Naive thymus-derived CD8-positive, alpha-beta T cell (primary cell): ENCODE data around the gene GPR158. TPM values are rescaled to one million over a fixed set of nuclear protein-coding genes. Genes with fewer than 3 reads are reported as not detected.

ENCODE experiments used
- ATAC-seq, 2 donors: fragments of 150-1000 bp; cut with Tn5 transposase in 1 of 2; sonication (Bioruptor Pico), chemical (Tn5 transposase) in 1 of 2; 1 replicate in 1 of 2; 2 replicates in 1 of 2; pipeline ENCODE4 v1.10.0; 2021; ENCODE audit warnings: mild to moderate bottlenecking in 2 of 2, moderate library complexity in 2 of 2
- POLR2A ChIA-PET: fragments of 350-600 bp; sonication (Branson Sonifier 250); formaldehyde crosslinking; loops from one replicate; lab custom pipeline; 2021; ENCODE audit warnings: antibody characterized with exemption; lab: Charles Lee
- DNase-seq, 10 donors: peaks; one replicate each; pipeline versions ENCODE4 v3.0.0 to v3.0.0-alpha.2; 2020 to 2022
- H3K27ac Mint-ChIP-seq, 10 donors: one replicate each; pipeline ENCODE4 v1.8.0; 2020 to 2022; ENCODE audit warnings: mild to moderate bottlenecking in 10 of 10, mixed read lengths in 10 of 10, moderate library complexity in 4 of 10, inconsistent platforms in 1 of 10
- H3K27me3 Mint-ChIP-seq, 5 donors: one replicate each; pipeline ENCODE4 v1.8.0; 2021 to 2022; ENCODE audit warnings: mixed read lengths in 5 of 5
- H3K36me3 Mint-ChIP-seq, 3 donors: one replicate each; pipeline ENCODE4 v1.8.0; 2020 to 2022; ENCODE audit warnings: mixed read lengths in 3 of 3, mild to moderate bottlenecking in 2 of 3, inconsistent platforms in 1 of 3
- H3K4me1 Mint-ChIP-seq, 4 donors: one replicate each; pipeline ENCODE4 v1.8.0; 2021 to 2022; ENCODE audit warnings: mixed read lengths in 4 of 4
- H3K4me3 Mint-ChIP-seq, 10 donors: one replicate each; pipeline ENCODE4 v1.8.0; 2020 to 2022; ENCODE audit warnings: mild to moderate bottlenecking in 10 of 10, mixed read lengths in 10 of 10, moderate library complexity in 6 of 10, inconsistent platforms in 1 of 10
- H3K9me3 Mint-ChIP-seq, 9 donors: one replicate each; pipeline ENCODE4 v1.8.0; 2020 to 2022; ENCODE audit warnings: mixed read lengths in 9 of 9, mild to moderate bottlenecking in 3 of 9, inconsistent platforms in 1 of 9, moderate library complexity in 1 of 9
- polyA plus RNA-seq, 3 donors: library from polyadenylated mRNA; unstranded; fragments of 300-500 nt; fragmentation: Illumina TruSeq; gene quantifications; one replicate each; pipeline ENCODE4 v1.2.3, GENCODE V29; 2021
- total RNA-seq, 8 experiments: library from RNA in 2 of 8; stranded (reverse) in 2 of 8; gene quantifications; one replicate each; pipeline ENCODE4 v1.2.3 and lab custom pipeline; 2021 to 2026

GPR158 gene
- total and polyA plus RNA-seq, 5 experiments from 2014 or later, result not detected

- ATAC-seq, result no peak
- no peaks in the 10 kb centered on the region for H3K36me3 Mint-ChIP-seq
- no peak for DNase-seq
- POLR2A ChIA-PET, result no interaction called here
- H3K27ac Mint-ChIP-seq, result no peak overlapping the region
- peaks cover 0 to 16% (median 3%) of the 10 kb centered on the region in 9 donors for H3K9me3 Mint-ChIP-seq
- H3K27me3 Mint-ChIP-seq, result no peaks in the 10 kb centered on the region
- H3K4me3 Mint-ChIP-seq, result no peak overlapping the region
- H3K4me1 Mint-ChIP-seq, result no peaks in the 10 kb centered on the region
Observed at GRCh38 chr10:25504838-25505237, 330.0 kb downstream of the GPR158 start.

GRCh38 chr10:25505466-25505865, 330.7 kb downstream of the GPR158 start:
- ATAC-seq (no peak), DNase-seq (no peak)
- no peaks in the 10 kb centered on the region for H3K36me3 Mint-ChIP-seq
- POLR2A ChIA-PET, result no interaction called here
- H3K27me3 Mint-ChIP-seq, result no peaks in the 10 kb centered on the region
- H3K9me3 Mint-ChIP-seq, result peaks cover 0 to 16% (median 4%) of the 10 kb centered on the region in 9 donors
- no peak overlapping the region for H3K4me3 Mint-ChIP-seq
- H3K4me1 Mint-ChIP-seq, result no peaks in the 10 kb centered on the region
- no peak overlapping the region for H3K27ac Mint-ChIP-seq

GRCh38 chr10:25506821-25507335, 332.1 kb downstream of the GPR158 start:
- Mint-ChIP-seq H3K27ac (no peak overlapping the region), H3K4me3 (no peak overlapping the region)

GRCh38 chr10:25508112-25508815, 333.5 kb downstream of the GPR158 start:
- Mint-ChIP-seq H3K27me3 (no peaks in the 10 kb centered on the region), H3K9me3 (peaks cover 0 to 17% (median 5%) of the 10 kb centered on the region in 9 donors), H3K27ac (no peak overlapping the region), H3K36me3 (no peaks in the 10 kb centered on the region), H3K4me3 (no peak overlapping the region), H3K4me1 (no peaks in the 10 kb centered on the region)
- ATAC-seq, result no peak
- DNase-seq, result no peak
- POLR2A ChIA-PET, result no interaction called here

More at GRCh38 chr10:25506821-25507335, 332.1 kb downstream of the GPR158 start:
- H3K4me1 Mint-ChIP-seq, result no peaks in the 10 kb centered on the region
- no peak for ATAC-seq
- H3K36me3 Mint-ChIP-seq, result no peaks in the 10 kb centered on the region
- peaks cover 0 to 16% (median 4%) of the 10 kb centered on the region in 9 donors for H3K9me3 Mint-ChIP-seq
- DNase-seq, result no peak
- H3K27me3 Mint-ChIP-seq, result no peaks in the 10 kb centered on the region
- POLR2A ChIA-PET, result no interaction called here

- ATAC-seq, result no peak
- H3K4me3 Mint-ChIP-seq, result no peak overlapping the region
- H3K36me3 Mint-ChIP-seq, result no peaks in the 10 kb centered on the region
- H3K4me1 Mint-ChIP-seq, result no peaks in the 10 kb centered on the region
- POLR2A ChIA-PET, result no interaction called here
- peaks cover 0 to 23% (median 4%) of the 10 kb centered on the region in 9 donors for H3K9me3 Mint-ChIP-seq
- DNase-seq, result no peak
- no peak overlapping the region for H3K27ac Mint-ChIP-seq
- no peaks in the 10 kb centered on the region for H3K27me3 Mint-ChIP-seq
Observed at GRCh38 chr10:25509151-25509550, 334.4 kb downstream of the GPR158 start.

GRCh38 chr10:25522294-25522693, 347.5 kb downstream of the GPR158 start:
- ATAC-seq (no peak), DNase-seq (no peak)
- peaks cover 0 to 18% (median 7%) of the 10 kb centered on the region in 9 donors for H3K9me3 Mint-ChIP-seq
- H3K36me3 Mint-ChIP-seq, result peaks cover 0 to 6% (median 2%) of the 10 kb centered on the region in 3 donors
- H3K27me3 Mint-ChIP-seq, result peaks cover 0 to 2% (median 0%) of the 10 kb centered on the region in 5 donors
- no peak overlapping the region for H3K4me3 Mint-ChIP-seq
- no peak overlapping the region for H3K27ac Mint-ChIP-seq
- POLR2A ChIA-PET, result no interaction called here
- no peaks in the 10 kb centered on the region for H3K4me1 Mint-ChIP-seq

- Mint-ChIP-seq H3K27ac (no peak overlapping the region), H3K27me3 (peaks cover 0 to 2% (median 0%) of the 10 kb centered on the region in 5 donors), H3K4me3 (no peak overlapping the region), H3K4me1 (no peaks in the 10 kb centered on the region), H3K36me3 (peaks cover 0 to 6% (median 2%) of the 10 kb centered on the region in 3 donors), H3K9me3 (peaks cover 0 to 18% (median 7%) of the 10 kb centered on the region in 9 donors)
- ATAC-seq (no peak), DNase-seq (no peak)
- POLR2A ChIA-PET, result no interaction called here
Observed at GRCh38 chr10:25522946-25523608, 348.3 kb downstream of the GPR158 start.

- H3K9me3 Mint-ChIP-seq, result peaks cover 0 to 5% (median 2%) of the 10 kb centered on the region in 9 donors
- no peak overlapping the region for H3K27ac Mint-ChIP-seq
- DNase-seq (no peak), ATAC-seq (no peak)
- POLR2A ChIA-PET, result no interaction called here
- no peak overlapping the region for H3K4me3 Mint-ChIP-seq
- H3K36me3 Mint-ChIP-seq, result no peaks in the 10 kb centered on the region
- H3K4me1 Mint-ChIP-seq, result no peaks in the 10 kb centered on the region
- no peaks in the 10 kb centered on the region for H3K27me3 Mint-ChIP-seq
Observed at GRCh38 chr10:25530306-25530705, 355.5 kb downstream of the GPR158 start.

- Mint-ChIP-seq H3K9me3 (peaks cover 0 to 4% (median 0%) of the 10 kb centered on the region in 9 donors), H3K4me1 (no peaks in the 10 kb centered on the region), H3K27ac (no peak overlapping the region), H3K36me3 (no peaks in the 10 kb centered on the region), H3K27me3 (no peaks in the 10 kb centered on the region), H3K4me3 (no peak overlapping the region)
- ATAC-seq, result no peak
- DNase-seq, result no peak
- POLR2A ChIA-PET, result no interaction called here
Observed at GRCh38 chr10:25531457-25532061, 356.8 kb downstream of the GPR158 start.

- H3K36me3 Mint-ChIP-seq, result no peaks in the 10 kb centered on the region
- POLR2A ChIA-PET, result no interaction called here
- H3K4me3 Mint-ChIP-seq, result no peak overlapping the region
- DNase-seq, result no peak
- ATAC-seq, result no peak
- H3K4me1 Mint-ChIP-seq, result no peaks in the 10 kb centered on the region
- peaks cover 0 to 4% (median 0%) of the 10 kb centered on the region in 9 donors for H3K9me3 Mint-ChIP-seq
- H3K27ac Mint-ChIP-seq, result no peak overlapping the region
- H3K27me3 Mint-ChIP-seq, result no peaks in the 10 kb centered on the region
Observed at GRCh38 chr10:25532213-25532612, 357.4 kb downstream of the GPR158 start.

- ATAC-seq (no peak), DNase-seq (no peak)
- no peaks in the 10 kb centered on the region for H3K27me3 Mint-ChIP-seq
- H3K4me3 Mint-ChIP-seq, result no peak overlapping the region
- H3K9me3 Mint-ChIP-seq, result peaks cover 0 to 4% (median 0%) of the 10 kb centered on the region in 9 donors
- no peak overlapping the region for H3K27ac Mint-ChIP-seq
- no peaks in the 10 kb centered on the region for H3K4me1 Mint-ChIP-seq
- POLR2A ChIA-PET, result no interaction called here
- H3K36me3 Mint-ChIP-seq, result no peaks in the 10 kb centered on the region
Observed at GRCh38 chr10:25536027-25536426, 361.2 kb downstream of the GPR158 start.

- H3K9me3 Mint-ChIP-seq, result peaks cover 0 to 6% (median 3%) of the 10 kb centered on the region in 9 donors
- DNase-seq (no peak), ATAC-seq (no peak)
- H3K27ac Mint-ChIP-seq, result no peak overlapping the region
- no peak overlapping the region for H3K4me3 Mint-ChIP-seq
- no peaks in the 10 kb centered on the region for H3K4me1 Mint-ChIP-seq
- no peaks in the 10 kb centered on the region for H3K36me3 Mint-ChIP-seq
- POLR2A ChIA-PET, result no interaction called here
- H3K27me3 Mint-ChIP-seq, result peaks cover 0 to 4% (median 2%) of the 10 kb centered on the region in 5 donors
Observed at GRCh38 chr10:25547382-25547781, 372.6 kb downstream of the GPR158 start.
